D721Med (cell line): Measurements from ENCODE around the gene ZNF521.

ENCODE experiments used
- DNase-seq: peaks from one replicate; pipeline ENCODE4 v3.0.0; 2011; ENCODE audit warnings: low spot score; ENCODE audit not compliant: insufficient read length
- FAIRE-seq: peaks from 2 replicates; lab custom pipeline; 2011; peaks lifted over from hg19 to GRCh38; lab: Jason Lieb, UNC
- CTCF ChIP-seq: IDR thresholded peaks from 2 replicates; pipeline ENCODE4 v1.5.1; 2012; ENCODE audit warnings: mild to moderate bottlenecking, control low read depth; ENCODE audit not compliant: insufficient read depth; ENCODE audit errors: missing control alignments

The ZNF521 gene

GRCh38 chr18:25097569-25098056 is 254.4 kb downstream of the ZNF521 start:
- DNase-seq (no peak), FAIRE-seq (no peak)
- TF ChIP-seq CTCF = no peak

GRCh38 chr18:25097057-25097456 is 254.9 kb downstream of the ZNF521 start:
- no peak for FAIRE-seq
- no peak for TF ChIP-seq CTCF
- no peak for DNase-seq

DNA sequence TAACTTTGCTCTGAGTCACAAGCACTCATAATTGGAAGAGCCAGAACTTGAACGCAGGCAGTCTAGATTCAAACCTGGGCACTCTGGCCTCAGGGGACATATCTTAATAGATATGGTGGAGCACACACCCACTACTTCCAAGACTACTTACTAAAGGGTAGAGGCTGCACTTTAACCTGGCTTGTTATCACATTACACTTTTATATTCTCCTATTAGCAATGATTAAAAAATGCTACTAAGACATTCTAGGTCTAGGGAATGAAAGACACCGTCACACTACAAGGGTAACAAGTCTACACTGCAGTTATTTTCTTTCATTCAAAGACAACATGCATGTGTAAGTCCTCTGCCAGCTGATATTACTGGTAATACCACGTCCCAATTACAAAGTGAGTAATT is 258.8 kb downstream of the ZNF521 start:
- TF ChIP-seq CTCF = no peak
- DNase-seq (no peak), FAIRE-seq (no peak)

DNA sequence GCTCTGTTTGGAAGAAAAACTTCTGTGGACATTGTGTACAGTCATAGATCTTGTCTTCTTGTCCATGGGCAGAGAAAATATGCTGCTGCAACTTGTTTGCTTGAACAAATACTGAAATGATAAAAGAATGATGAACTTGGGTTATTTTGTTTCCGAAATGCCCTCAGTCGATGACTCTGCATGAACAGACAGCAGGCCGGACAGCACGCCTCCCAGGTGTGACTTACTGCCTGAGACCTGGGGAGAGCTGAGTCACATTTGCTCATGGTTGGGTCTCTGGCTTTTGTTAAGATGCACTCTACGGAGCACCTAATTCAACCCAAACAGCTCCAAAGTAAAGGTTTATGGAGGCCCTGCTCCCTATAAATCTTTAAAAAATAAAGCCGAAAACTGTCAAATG is 262.5 kb downstream of the ZNF521 start:
- no peak for TF ChIP-seq CTCF
- FAIRE-seq (no peak), DNase-seq (no peak)

GRCh38 chr18:25086876-25087275 is 265.1 kb downstream of the ZNF521 start:
- no peak for FAIRE-seq
- DNase-seq = no peak
- TF ChIP-seq CTCF = no peak

DNA sequence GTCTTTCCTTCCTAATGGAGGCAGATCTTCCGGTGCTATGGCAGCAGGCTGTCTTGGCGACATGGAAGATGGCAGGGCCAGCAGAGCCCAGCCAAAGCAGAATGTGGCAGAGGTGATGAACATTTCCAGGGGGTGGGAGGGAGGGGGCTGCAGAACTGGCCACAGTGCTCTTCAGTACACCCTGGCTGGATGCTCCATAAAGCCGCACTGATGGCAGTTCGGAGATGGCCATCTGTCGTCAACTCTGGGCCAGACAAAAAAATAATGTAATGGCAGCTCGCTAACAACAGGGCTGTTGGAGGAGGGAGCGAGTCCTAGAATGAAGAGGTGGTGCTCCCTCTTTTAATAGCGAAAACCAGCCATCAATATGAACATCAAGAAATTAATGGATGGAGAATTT is 271.0 kb downstream of the ZNF521 start:
- FAIRE-seq (no peak), DNase-seq (no peak)
- TF ChIP-seq CTCF = no peak

DNA sequence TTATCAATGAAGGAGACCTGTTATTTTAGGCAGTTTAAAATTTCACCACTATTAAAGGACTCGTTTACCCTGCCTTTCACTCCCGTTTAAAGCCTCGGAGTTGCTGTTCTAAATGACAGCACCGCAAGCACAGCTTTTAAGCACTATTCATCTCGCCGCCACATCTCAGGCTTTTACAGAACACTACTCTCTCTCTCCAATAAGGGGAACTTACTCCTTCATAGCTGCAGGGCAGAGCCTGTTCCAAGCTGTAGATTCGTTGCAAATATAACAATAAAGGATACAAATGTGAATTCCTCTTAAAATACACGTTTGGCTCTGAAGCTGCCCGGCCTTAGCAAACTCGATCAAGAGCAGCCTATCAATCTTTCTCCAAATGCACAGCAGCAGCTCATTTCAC is 271.8 kb downstream of the ZNF521 start:
- TF ChIP-seq CTCF = no peak
- DNase-seq = no peak
- FAIRE-seq = no peak
